Measurements from ENCODE around the gene CTBS. TPM values are rescaled to one million over a fixed set of nuclear protein-coding genes. Genes with fewer than 3 reads are reported as not detected.

The CTBS gene
- total RNA-seq, 1 donor from 2014 or later: 24.3 TPM

GRCh38 chr1:84615790-84616189 is 41.5 kb upstream of the CTBS start:
- no peak for ATAC-seq
- TF ChIP-seq CTCF (IDR thresholded peaks at IDR 0.05): no peak
- Histone ChIP-seq H3K9me3 (no peaks in the 10 kb centered on the region), H3K27me3 (no peaks in the 10 kb centered on the region), H3K27ac (no peak overlapping the region), H3K4me1 (peaks cover 5% of the 10 kb centered on the region), H3K4me3 (no peak overlapping the region), H3K36me3 (no peaks in the 10 kb centered on the region)
- DNase-seq: no peak
- intact Hi-C loops (cut with DNase I): no loop called here

- no peak overlapping the region for H3K27ac ChIP-seq
- H3K9me3 ChIP-seq: no peaks in the 10 kb centered on the region
- TF ChIP-seq CTCF (IDR thresholded peaks at IDR 0.05): no peak
- H3K36me3 ChIP-seq: no peaks in the 10 kb centered on the region
- H3K4me1 ChIP-seq: peaks cover 2% of the 10 kb centered on the region
- H3K4me3 ChIP-seq: no peak overlapping the region
- intact Hi-C loops (cut with DNase I): no loop called here
- H3K27me3 ChIP-seq: no peaks in the 10 kb centered on the region
- DNase-seq (no peak), ATAC-seq (no peak)
Measured at GRCh38 chr1:84613887-84614286, 39.6 kb upstream of the CTBS start.

GRCh38 chr1:84613026-84613425 is 38.8 kb upstream of the CTBS start:
- TF ChIP-seq CTCF (IDR thresholded peaks at IDR 0.05): no peak
- H3K27me3 ChIP-seq: no peaks in the 10 kb centered on the region
- no peak for ATAC-seq
- no peak overlapping the region for H3K27ac ChIP-seq
- no peak for DNase-seq
- no peak overlapping the region for H3K4me3 ChIP-seq
- intact Hi-C loops (cut with DNase I): no loop called here
- H3K9me3 ChIP-seq: no peaks in the 10 kb centered on the region
- no peaks in the 10 kb centered on the region for H3K36me3 ChIP-seq
- no peaks in the 10 kb centered on the region for H3K4me1 ChIP-seq

GRCh38 chr1:84611796-84612195 is 37.6 kb upstream of the CTBS start:
- DNase-seq (no peak), ATAC-seq (no peak)
- Histone ChIP-seq H3K27me3 (no peaks in the 10 kb centered on the region), H3K4me1 (no peaks in the 10 kb centered on the region), H3K9me3 (no peaks in the 10 kb centered on the region), H3K36me3 (no peaks in the 10 kb centered on the region), H3K4me3 (no peak overlapping the region), H3K27ac (no peak overlapping the region)
- intact Hi-C loops (cut with DNase I): no loop called here
- no peak for TF ChIP-seq CTCF (IDR thresholded peaks at IDR 0.05)

- H3K27ac ChIP-seq: no peak overlapping the region
- no peaks in the 10 kb centered on the region for H3K4me1 ChIP-seq
- H3K4me3 ChIP-seq: no peak overlapping the region
- intact Hi-C loops (cut with DNase I): no loop called here
- DNase-seq (no peak), ATAC-seq (no peak)
- no peak for TF ChIP-seq CTCF (IDR thresholded peaks at IDR 0.05)
- no peaks in the 10 kb centered on the region for H3K9me3 ChIP-seq
- H3K36me3 ChIP-seq: no peaks in the 10 kb centered on the region
- H3K27me3 ChIP-seq: no peaks in the 10 kb centered on the region
Measured at GRCh38 chr1:84611091-84611490, 36.9 kb upstream of the CTBS start.

GRCh38 chr1:84606977-84607376 is 32.7 kb upstream of the CTBS start:
- no peak overlapping the region for H3K4me3 ChIP-seq
- H3K27me3 ChIP-seq: no peaks in the 10 kb centered on the region
- H3K4me1 ChIP-seq: no peaks in the 10 kb centered on the region
- DNase-seq (no peak), ATAC-seq (no peak)
- TF ChIP-seq CTCF (IDR thresholded peaks at IDR 0.05): no peak
- H3K9me3 ChIP-seq: peaks cover 6% of the 10 kb centered on the region
- no peak overlapping the region for H3K27ac ChIP-seq
- no peaks in the 10 kb centered on the region for H3K36me3 ChIP-seq
- intact Hi-C loops (cut with DNase I): no loop called here
